OCI-LY3 (cell line): ENCODE measurements around the gene FPGS.

Source experiments
- H2AFZ ChIP-seq: fragments of 200-600, 300-600 bp; shearing (Covaris generic); 2 replicates; pipeline ENCODE4 v1.6.0; 2014; ENCODE audit warnings: antibody characterized with exemption, low read depth, low read length
- H3K27ac ChIP-seq: fragments of 200-600, 300-600 bp; sonication (generic); 2 replicates; pipeline ENCODE4 v1.5.1; 2014; ENCODE audit warnings: mild to moderate bottlenecking, low read length, moderate library complexity, mixed read lengths
- H3K27me3 ChIP-seq: fragments of 200-600, 300-600 bp; sonication (generic); 2 replicates; pipeline ENCODE4 v1.6.1; 2014; ENCODE audit warnings: low read depth, low read length, mixed read lengths
- H3K36me3 ChIP-seq: fragments of 200-600, 300-600 bp; sonication (generic); replicated peaks from 2 replicates; pipeline ENCODE3; 2014; ENCODE audit warnings: low read depth, low read length, mixed read lengths
- H3K4me1 ChIP-seq: fragments of 300-600, 200-600 bp; sonication (generic); 2 replicates; pipeline ENCODE4 v1.6.1; 2014; ENCODE audit warnings: low read length, mixed read lengths
- H3K4me2 ChIP-seq: fragments of 200-600, 300-600 bp; sonication (generic); 2 replicates; pipeline ENCODE4 v1.6.1; 2014; ENCODE audit warnings: low read length, mixed read lengths
- H3K4me3 ChIP-seq: fragments of 300-600, 200-600 bp; sonication (generic); 2 replicates; pipeline ENCODE4 v1.5.1; 2014; ENCODE audit warnings: antibody characterized with exemption, mild to moderate bottlenecking, low read length, moderate library complexity
- H3K79me2 ChIP-seq: fragments of 300-600, 200-600 bp; shearing (Covaris generic); 2 replicates; pipeline ENCODE4 v1.6.1; 2014; ENCODE audit warnings: mild to moderate bottlenecking, low read length, mixed read lengths
- H3K9ac ChIP-seq: fragments of 300-600, 200-600 bp; shearing (Covaris generic); 2 replicates; pipeline ENCODE4 v1.6.0; 2014; ENCODE audit warnings: mild to moderate bottlenecking, low read length, moderate library complexity
- H3K9me3 ChIP-seq: fragments of 200-600, 300-600 bp; shearing (Covaris generic); 2 replicates; pipeline ENCODE4 v1.6.1; 2014; ENCODE audit warnings: low read length, mixed read lengths; ENCODE audit not compliant: insufficient read depth
- H4K20me1 ChIP-seq: fragments of 200-600, 300-600 bp; sonication (generic); 2 replicates; pipeline ENCODE4 v1.6.1; 2016; ENCODE audit warnings: low read length, mixed read lengths; ENCODE audit not compliant: insufficient read depth
- CTCF ChIP-seq: fragments of 200-600, 300-600 bp; sonication (generic); IDR thresholded peaks from 2 replicates; pipeline ENCODE4 v1.5.1; 2014; ENCODE audit warnings: antibody characterized with exemption, low read length, low read depth
- EZH2phosphoT487 ChIP-seq: fragments of 200-600 bp; shearing (Covaris generic); IDR thresholded peaks from 2 replicates; pipeline ENCODE4 v1.6.1; 2018; ENCODE audit warnings: antibody characterized with exemption, mixed run types, low read depth

The FPGS gene

GRCh38 chr9:127802576-127803443, at the start of gene FPGS:
Gene FPGS, plus strand, starts transcription at chr9:127802882. Its CDS starts 43 bp downstream, at chr9:127802925.
- Histone ChIP-seq H3K9ac (peak within 1 kb of the TSS; percentile 99), H3K79me2 (peaks cover 23% of the 10 kb centered on the region), H3K9me3 (no peaks in the 10 kb centered on the region), H3K27ac (peak within 1 kb of the TSS; percentile 68), H3K4me1 (peaks cover 16% of the 10 kb centered on the region), H3K4me2 (peak within 1 kb of the TSS; percentile 98), H3K36me3 (peaks cover 18% of the 10 kb centered on the region), H3K27me3 (no peaks in the 10 kb centered on the region), H2AFZ (peak within 1 kb of the TSS; percentile 73), H4K20me1 (no peaks in the 10 kb centered on the region), H3K4me3 (peak within 1 kb of the TSS; percentile 96)
- TF ChIP-seq EZH2phosphoT487 (no peak), CTCF (no peak)

DNA sequence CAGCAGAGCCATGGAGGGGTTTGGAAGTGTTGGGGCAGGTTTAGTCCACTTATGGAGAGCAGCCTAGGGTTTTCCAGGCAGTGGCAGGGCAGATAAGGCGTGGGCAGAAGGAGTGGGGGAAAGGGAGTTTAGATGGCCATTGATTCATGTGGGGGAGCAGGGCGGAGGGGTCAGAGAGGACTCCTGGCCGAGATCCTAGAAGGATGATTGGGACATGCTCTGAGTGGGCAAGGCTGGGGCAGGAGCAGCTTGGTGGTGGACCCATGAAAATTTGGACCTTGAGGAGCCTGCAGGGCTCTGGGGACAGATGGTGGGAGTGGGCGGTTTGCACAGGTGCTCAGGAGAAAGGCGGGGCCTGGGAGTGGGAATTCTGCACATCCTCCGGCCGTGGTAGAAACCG, 49.5 kb upstream of the FPGS start:
- no peak overlapping the region for H3K4me3 ChIP-seq
- H3K9ac ChIP-seq: no peak overlapping the region
- H3K9me3 ChIP-seq: no peaks in the 10 kb centered on the region
- no peak overlapping the region for H2AFZ ChIP-seq
- H3K4me2 ChIP-seq: no peak overlapping the region
- no peaks in the 10 kb centered on the region for H3K79me2 ChIP-seq
- H3K36me3 ChIP-seq: peaks cover 32% of the 10 kb centered on the region
- H4K20me1 ChIP-seq: peaks cover 45% of the 10 kb centered on the region
- no peaks in the 10 kb centered on the region for H3K27me3 ChIP-seq
- no peak for TF ChIP-seq EZH2phosphoT487
- H3K4me1 ChIP-seq: no peaks in the 10 kb centered on the region
- no peak overlapping the region for H3K27ac ChIP-seq

DNA sequence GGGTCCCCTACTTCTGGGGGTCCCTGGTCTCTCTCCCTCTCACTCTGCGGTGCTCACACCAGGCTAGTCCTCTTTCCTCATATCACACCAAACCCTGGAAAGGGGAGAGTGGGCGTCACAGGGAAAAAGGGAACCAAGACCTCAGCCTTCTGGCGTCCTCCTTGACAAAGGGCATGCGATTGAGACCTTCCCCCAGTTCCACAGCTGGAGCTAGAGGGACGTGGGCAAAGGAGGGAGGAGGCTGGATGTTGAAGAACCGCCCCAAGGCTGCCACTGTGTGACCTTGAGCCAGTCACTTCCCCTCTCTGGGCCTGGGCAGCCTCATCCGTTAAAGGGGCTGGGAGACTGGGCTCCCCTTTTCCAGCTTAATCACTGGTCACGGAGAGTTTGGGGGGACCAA, 49.1 kb upstream of the FPGS start:
- no peak for TF ChIP-seq EZH2phosphoT487
- TF ChIP-seq CTCF: no peak
- H3K9me3 ChIP-seq: no peaks in the 10 kb centered on the region
- H3K4me1 ChIP-seq: no peaks in the 10 kb centered on the region
- no peak overlapping the region for H3K27ac ChIP-seq
- no peaks in the 10 kb centered on the region for H3K27me3 ChIP-seq
- no peak overlapping the region for H3K4me3 ChIP-seq
- no peak overlapping the region for H3K4me2 ChIP-seq
- peaks cover 48% of the 10 kb centered on the region for H4K20me1 ChIP-seq
- H3K79me2 ChIP-seq: no peaks in the 10 kb centered on the region
- no peak overlapping the region for H2AFZ ChIP-seq
- peaks cover 30% of the 10 kb centered on the region for H3K36me3 ChIP-seq
- H3K9ac ChIP-seq: no peak overlapping the region

GRCh38 chr9:127754099-127755060, 48.3 kb upstream of the FPGS start:
- H3K27ac ChIP-seq: no peak overlapping the region
- no peaks in the 10 kb centered on the region for H3K27me3 ChIP-seq
- H3K9me3 ChIP-seq: no peaks in the 10 kb centered on the region
- TF ChIP-seq CTCF (no peak), EZH2phosphoT487 (no peak)
- H3K9ac ChIP-seq: no peak overlapping the region
- H3K79me2 ChIP-seq: no peaks in the 10 kb centered on the region
- H3K4me1 ChIP-seq: no peaks in the 10 kb centered on the region
- H2AFZ ChIP-seq: no peak overlapping the region
- H3K4me2 ChIP-seq: no peak overlapping the region
- no peak overlapping the region for H3K4me3 ChIP-seq
- peaks cover 50% of the 10 kb centered on the region for H4K20me1 ChIP-seq
- peaks cover 27% of the 10 kb centered on the region for H3K36me3 ChIP-seq
